Camera-type eye (tissue), 1 donor: ENCODE measurements around the gene EXOSC5. TPM values are rescaled to one million over a fixed set of nuclear protein-coding genes. Genes with fewer than 3 reads are reported as not detected.

Source experiments
- total RNA-seq: library from RNA; depleted of rRNA; stranded (reverse); fragments of >200 nt; gene quantifications from one replicate; pipeline ENCODE4 v1.2.3, GENCODE V29; 2014

Gene EXOSC5
- 7.3 TPM for total RNA-seq

GRCh38 chr19:41397086-41398049, at the start of gene EXOSC5, which contains the start of gene BCKDHA:
EXOSC5 (minus strand) TSS chr19:41397359; CDS start chr19:41397328, 31 bp downstream.
BCKDHA (plus strand) TSS chr19:41397818; CDS start chr19:41397828, 10 bp downstream.

GRCh38 chr19:41442473-41443355, 45.6 kb upstream of the EXOSC5 start, which contains the start of gene ERICH4:
ERICH4 (plus strand) TSS chr19:41443156; CDS start chr19:41443170, 14 bp downstream.

GRCh38 chr19:41439441-41440222, 42.5 kb upstream of the EXOSC5 start, which contains the start of gene DMAC2:
DMAC2 (minus strand) TSS chr19:41439912; CDS start chr19:41439899, 13 bp downstream.

GRCh38 chr19:41426952-41427646, 29.9 kb upstream of the EXOSC5 start, which contains the start of gene B3GNT8:
B3GNT8 (minus strand) TSS chr19:41427374; CDS start chr19:41426778, 596 bp downstream.

DNA sequence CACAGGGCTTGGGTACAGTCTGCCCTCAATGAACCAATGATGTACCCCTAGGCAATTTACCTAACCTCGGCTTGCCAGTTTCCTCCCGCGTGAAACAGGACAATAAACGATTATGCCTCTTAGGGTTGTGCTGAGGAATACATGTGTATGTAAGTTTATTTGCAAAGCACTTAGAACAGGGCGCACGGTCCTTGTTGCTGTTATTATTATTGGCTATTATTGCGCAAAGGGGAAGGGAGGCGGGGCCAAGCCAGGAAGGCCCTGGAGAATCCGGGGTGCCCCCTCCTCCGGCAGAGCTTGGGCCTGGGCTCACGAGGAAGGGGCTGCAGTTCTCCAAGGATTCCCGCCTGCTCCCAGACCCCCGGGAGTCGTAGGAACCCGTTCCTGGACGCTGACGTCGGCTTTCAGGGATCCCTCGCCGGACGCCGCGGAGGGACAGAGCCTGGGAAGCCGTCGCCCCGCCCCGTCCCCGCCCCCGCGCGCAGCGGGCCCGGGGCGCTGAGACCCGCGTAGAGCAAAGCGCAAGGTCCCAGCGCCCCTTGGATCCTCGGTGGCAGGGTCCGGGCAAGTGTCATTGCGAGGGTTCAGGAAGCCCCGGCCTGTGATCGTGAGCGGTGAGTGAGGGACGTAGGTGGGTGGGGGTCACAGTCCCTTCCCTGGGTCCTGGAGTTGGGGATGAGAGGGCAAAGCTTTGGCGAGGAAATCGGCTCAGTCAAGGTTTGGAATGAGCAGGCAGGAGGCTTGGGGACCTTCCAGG, 20.7 kb downstream of the EXOSC5 start, which contains the start of gene TMEM91:
TMEM91 (plus strand) TSS at position 293 of the 757 bp plus-strand sequence. CDS start 1,777 bp downstream, outside the sequence.

DNA sequence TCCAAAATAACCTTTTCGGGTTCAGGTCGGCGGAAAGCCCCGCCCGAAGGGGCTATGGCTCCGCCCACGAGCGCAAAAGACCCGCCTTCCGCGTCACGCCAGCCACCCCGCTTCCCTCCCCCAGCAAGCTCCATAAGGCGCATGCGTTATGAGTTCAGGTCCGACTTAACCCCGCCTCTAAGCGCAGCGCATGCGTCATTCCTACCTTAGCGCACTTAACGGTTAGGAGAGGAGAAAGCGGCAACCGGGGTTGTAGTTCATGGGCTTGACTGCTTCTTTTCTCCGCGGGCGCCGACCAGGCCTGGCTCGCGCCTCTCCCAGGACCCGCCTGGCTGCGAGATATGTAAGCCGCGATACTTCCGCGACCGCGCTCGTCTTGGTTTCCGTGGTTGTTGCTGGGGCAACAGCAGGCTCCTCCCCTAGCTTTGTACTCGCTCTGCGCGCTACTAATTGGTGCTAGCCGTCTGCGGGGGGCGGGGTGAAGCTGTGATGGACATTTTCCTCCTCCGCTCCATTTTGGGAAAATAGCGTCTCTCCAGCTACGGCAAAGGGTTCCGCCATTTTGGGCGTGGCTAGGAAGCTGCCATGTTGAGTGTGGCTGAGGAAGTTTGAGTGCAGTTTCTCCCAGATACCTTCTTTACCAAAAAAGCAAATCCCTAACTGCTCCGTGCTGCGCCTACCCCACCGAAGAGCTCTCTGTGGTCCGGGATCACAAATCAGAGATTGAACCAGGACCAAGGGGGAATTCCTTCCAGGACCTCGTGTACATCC, 33.2 kb downstream of the EXOSC5 start, which contains the start of gene B9D2:
B9D2 (minus strand) TSS at position 397 of the 771 bp plus-strand sequence. CDS start 630 bp downstream, outside the sequence.

GRCh38 chr19:41353466-41354342, 43.5 kb downstream of the EXOSC5 start, which contains the start of gene TGFB1:
TGFB1 (minus strand) TSS chr19:41353922; CDS start chr19:41353044, 878 bp downstream.

Other genes with a start within 250 kb of the EXOSC5 start
- gene CYP2S1, start 204.1 kb downstream of the EXOSC5 start, total RNA-seq = 1.5 TPM
- 46.5 TPM for gene AXL, start 178.1 kb downstream of the EXOSC5 start, total RNA-seq
- gene HNRNPUL1, start 133.0 kb downstream of the EXOSC5 start, total RNA-seq = 172 TPM
- gene CCDC97, start 87.2 kb downstream of the EXOSC5 start, total RNA-seq = 17.5 TPM
- 15.0 TPM for gene TGFB1, start 43.4 kb downstream of the EXOSC5 start, total RNA-seq
- 8.9 TPM for gene B9D2, start 33.2 kb downstream of the EXOSC5 start, total RNA-seq
- gene TMEM91, start 20.8 kb downstream of the EXOSC5 start, total RNA-seq = 43.9 TPM
- gene BCKDHA, start 459 bp upstream of the EXOSC5 start, total RNA-seq = 60.0 TPM
- gene B3GNT8, start 30.0 kb upstream of the EXOSC5 start, total RNA-seq = 1.9 TPM
- 26.0 TPM for gene DMAC2, start 42.6 kb upstream of the EXOSC5 start, total RNA-seq
- not detected for gene ERICH4, start 45.8 kb upstream of the EXOSC5 start, total RNA-seq
- gene CEACAM21, start 178.8 kb upstream of the EXOSC5 start, total RNA-seq = 2.1 TPM
- gene CEACAM4, start 229.7 kb upstream of the EXOSC5 start, total RNA-seq = 0.44 TPM